Mononuclear cell (primary cell): ENCODE measurements around the gene HYKK. TPM values are rescaled to one million over a fixed set of nuclear protein-coding genes. Genes with fewer than 3 reads are reported as not detected.
"Not testable (repeated sequence)": the region's sequence is repeated elsewhere in the genome, so short reads cannot be mapped to it uniquely, and the experiment has no call there.

Experiments
- H3K27me3 ChIP-seq: 2 replicates; pipeline ENCODE4 v1.6.0; 2011; ENCODE audit warnings: low read length, control low read depth; ENCODE audit not compliant: insufficient read depth
- H3K4me1 ChIP-seq: 2 replicates; pipeline ENCODE4 v1.5.1; 2011; ENCODE audit warnings: mild to moderate bottlenecking, low read length, control low read depth; ENCODE audit not compliant: insufficient read depth
- H3K4me3 ChIP-seq: 2 replicates; pipeline ENCODE4 v1.5.1; 2011; ENCODE audit warnings: mild to moderate bottlenecking, low read length, moderate library complexity
- H3K9me3 ChIP-seq: 2 replicates; pipeline ENCODE4 v1.5.1; 2011; ENCODE audit warnings: low read depth, mild to moderate bottlenecking, control low read depth, low read length
- total RNA-seq: library from RNA; depleted of rRNA; stranded (reverse); fragments of >200 nt; gene quantifications from one replicate; pipeline ENCODE4 v1.2.3, GENCODE V29; 2012

Gene HYKK, protein sequence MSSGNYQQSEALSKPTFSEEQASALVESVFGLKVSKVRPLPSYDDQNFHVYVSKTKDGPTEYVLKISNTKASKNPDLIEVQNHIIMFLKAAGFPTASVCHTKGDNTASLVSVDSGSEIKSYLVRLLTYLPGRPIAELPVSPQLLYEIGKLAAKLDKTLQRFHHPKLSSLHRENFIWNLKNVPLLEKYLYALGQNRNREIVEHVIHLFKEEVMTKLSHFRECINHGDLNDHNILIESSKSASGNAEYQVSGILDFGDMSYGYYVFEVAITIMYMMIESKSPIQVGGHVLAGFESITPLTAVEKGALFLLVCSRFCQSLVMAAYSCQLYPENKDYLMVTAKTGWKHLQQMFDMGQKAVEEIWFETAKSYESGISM
- total RNA-seq, result 0.94 TPM

DNA sequence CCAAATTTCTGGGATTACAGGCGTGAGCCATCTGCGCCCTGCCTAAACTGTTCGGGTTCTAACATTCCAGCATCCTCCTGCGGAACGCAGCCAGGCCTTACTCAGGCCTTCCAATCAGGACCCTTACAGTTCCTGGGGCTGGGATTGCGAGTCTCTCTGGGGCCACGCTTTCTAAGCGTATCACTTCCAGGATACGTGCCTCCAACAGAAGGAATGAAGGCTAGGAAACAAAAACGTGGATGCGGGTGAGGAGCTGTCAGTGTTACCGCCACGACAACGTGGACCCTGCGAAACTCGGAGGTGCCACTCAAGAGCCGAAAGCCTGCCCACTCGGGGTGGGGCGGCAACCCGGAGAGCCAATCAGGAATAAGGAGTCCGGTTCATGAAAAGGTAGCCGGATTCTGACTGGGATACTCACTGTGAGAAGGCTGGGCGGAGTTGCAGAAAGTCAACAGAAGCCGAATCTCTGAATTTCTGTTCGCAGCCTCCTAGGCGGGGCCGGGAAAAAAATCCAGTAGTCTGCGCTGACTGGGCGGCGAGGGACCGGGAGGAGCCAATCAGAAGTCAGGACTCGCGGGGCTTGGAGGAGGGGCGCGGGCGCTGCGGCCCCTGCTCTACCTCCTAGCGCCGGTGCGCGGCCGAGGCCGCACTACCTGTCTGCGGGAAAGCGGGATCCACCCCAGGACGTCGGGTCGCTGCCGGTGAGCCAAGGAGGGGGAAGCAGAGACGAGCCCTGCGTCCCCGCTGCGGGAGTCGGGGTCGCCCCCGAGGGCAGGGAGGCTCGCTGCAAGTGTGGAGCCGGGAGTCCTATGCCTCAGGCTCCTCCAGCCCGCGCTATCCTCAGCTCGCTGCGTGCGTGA, at the start of gene HYKK:
HYKK (plus strand) TSS at position 607 of the 860 bp plus-strand sequence. CDS start 5,512 bp downstream, outside the sequence.
- peaks cover 17% of the 10 kb centered on the region for H3K4me1 ChIP-seq
- H3K4me3 ChIP-seq, result peak within 1 kb of the TSS; percentile 44
- H3K9me3 ChIP-seq, result no peaks in the 10 kb centered on the region
- H3K27me3 ChIP-seq, result peaks cover 25% of the 10 kb centered on the region

DNA sequence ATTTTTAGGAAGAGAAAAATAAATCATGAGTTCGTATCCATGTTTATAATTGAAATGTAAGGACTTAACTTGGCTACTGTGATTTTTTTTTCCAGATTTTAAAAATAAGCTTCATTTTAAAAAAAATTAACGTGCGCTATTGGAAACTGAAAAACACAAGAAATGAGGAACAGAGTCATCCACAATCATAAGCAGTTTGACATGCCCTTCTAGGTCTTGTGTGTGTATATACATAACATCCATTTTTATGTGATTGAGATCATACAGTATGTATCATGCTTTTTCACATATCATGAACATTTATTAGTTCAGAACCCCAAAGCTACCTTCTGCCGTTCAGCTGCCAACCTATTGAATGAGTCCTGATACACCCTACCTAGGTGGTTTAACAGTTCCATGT, 46.6 kb upstream of the HYKK start:
- no peaks in the 10 kb centered on the region for H3K9me3 ChIP-seq
- H3K27me3 ChIP-seq, result no peaks in the 10 kb centered on the region
- peaks cover 17% of the 10 kb centered on the region for H3K4me1 ChIP-seq
- no peak overlapping the region for H3K4me3 ChIP-seq

DNA sequence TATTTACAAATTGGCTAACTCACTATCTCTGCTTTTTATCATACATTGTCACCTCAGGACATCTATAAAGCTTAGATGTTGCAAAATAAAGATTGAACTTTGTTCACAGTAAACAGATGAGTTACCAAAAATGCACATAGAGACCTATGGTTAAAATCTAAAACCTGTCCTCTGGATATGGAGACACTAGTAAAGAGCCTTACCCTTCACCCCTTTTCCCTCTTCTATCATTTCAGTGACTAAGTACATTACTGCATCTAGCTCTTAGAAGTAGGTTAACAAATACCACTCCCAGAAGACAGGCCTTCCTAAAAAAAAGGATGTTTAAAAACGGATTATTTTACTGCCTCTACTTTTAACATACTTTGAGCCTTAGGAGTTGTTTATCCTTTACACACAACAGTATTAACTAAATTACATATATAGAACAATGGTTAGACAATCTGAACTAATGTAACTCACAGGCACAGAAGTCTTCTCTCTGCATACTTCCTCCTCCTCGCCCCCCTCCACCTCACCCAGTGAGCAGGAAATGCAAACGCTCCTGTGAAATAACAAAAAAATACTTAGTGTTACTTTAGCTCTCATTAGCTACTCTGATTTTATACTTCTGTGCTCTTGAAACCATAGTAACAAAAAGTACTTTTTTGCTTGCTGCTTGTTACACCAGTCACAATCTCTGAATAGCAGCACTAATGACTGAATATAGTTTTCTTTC, 46.0 kb upstream of the HYKK start:
- Histone ChIP-seq H3K4me3 (no peak overlapping the region), H3K9me3 (no peaks in the 10 kb centered on the region), H3K4me1 (peaks cover 11% of the 10 kb centered on the region), H3K27me3 (no peaks in the 10 kb centered on the region)

DNA sequence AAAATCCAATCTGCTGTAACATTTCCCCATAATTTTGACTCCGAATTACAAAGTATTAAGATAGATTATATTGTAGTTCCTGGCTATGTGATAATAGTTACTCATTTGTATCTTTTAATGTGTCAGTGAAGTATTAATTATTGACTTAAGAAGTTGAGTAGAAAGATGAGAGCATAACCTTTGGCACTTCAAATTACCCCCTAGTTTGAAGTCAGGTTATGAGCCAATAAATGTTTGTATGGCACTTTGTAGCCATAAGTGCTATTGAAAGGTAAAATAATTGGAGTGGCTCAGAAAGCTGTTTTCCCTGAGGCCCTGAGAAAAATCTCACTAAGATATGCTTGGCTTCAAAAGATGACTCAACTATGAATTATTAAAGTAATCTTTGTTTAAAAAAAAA, 38.3 kb upstream of the HYKK start:
- H3K4me3 ChIP-seq, result no peak overlapping the region
- H3K9me3 ChIP-seq, result no peaks in the 10 kb centered on the region
- no peaks in the 10 kb centered on the region for H3K27me3 ChIP-seq
- H3K4me1 ChIP-seq, result no peaks in the 10 kb centered on the region

DNA sequence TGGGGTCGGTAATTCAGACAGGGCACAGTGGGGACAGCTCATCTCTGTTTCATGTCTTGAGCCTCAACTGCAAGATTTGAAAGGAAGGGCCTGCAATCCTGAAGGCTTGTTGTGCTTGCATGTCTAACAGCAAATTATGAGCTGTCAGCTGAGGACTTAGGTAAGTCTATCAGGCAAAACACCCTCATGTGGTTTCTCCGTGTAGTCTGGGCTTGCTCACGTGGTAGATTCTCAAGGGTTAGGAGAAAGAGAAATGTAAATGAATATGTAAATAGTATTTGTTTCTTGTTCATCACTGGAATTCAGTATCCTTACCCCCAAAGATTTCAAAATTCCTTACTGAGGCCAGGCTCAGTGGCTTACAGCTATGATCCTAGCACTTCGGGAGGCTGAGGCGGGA, 30.1 kb upstream of the HYKK start:
- H3K27me3 ChIP-seq, result no peaks in the 10 kb centered on the region
- H3K4me3 ChIP-seq, result no peak overlapping the region
- no peaks in the 10 kb centered on the region for H3K4me1 ChIP-seq
- no peaks in the 10 kb centered on the region for H3K9me3 ChIP-seq

DNA sequence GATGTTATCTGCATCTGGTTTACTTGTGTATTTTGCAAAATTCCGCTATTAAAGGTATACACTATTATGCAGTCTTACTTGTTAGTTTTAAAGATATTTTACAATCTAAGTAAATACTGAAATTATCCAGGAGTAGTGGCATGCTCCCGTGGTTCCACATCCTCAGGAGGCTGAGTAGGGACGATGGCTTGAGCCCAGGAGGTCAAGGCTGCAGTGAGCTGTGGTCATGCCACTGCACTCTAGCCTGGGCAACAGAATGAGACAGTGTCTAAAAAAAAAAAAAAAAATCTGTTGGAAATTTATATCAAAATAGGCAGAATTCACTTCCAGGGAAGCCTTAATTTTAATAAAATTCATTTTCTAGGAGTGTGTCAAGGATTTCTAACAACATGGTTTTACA, 27.7 kb upstream of the HYKK start:
- Histone ChIP-seq H3K9me3 (no peaks in the 10 kb centered on the region), H3K4me1 (no peaks in the 10 kb centered on the region), H3K27me3 (no peaks in the 10 kb centered on the region), H3K4me3 (no peak overlapping the region)

DNA sequence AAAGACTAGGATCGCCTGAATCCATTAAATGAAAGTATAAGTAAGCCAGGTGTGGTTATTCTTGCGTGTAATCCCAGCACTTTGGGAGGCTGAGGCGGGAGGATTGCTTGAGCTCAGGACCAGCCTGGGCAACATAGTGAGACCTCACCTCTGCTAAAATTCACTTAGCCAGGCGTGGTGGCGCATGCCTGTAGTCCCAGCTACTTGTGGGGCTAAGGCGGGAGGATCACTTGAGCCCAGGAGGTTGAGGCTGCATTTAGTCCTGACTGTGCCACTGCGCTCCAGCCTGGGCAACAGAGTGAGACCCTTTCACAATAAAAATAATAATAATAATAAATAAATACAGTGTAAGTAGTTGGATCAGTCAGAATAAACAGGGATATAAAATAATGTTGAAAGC, 25.5 kb upstream of the HYKK start:
- no peaks in the 10 kb centered on the region for H3K9me3 ChIP-seq
- no peaks in the 10 kb centered on the region for H3K27me3 ChIP-seq
- no peaks in the 10 kb centered on the region for H3K4me1 ChIP-seq
- H3K4me3 ChIP-seq, result no peak overlapping the region

DNA sequence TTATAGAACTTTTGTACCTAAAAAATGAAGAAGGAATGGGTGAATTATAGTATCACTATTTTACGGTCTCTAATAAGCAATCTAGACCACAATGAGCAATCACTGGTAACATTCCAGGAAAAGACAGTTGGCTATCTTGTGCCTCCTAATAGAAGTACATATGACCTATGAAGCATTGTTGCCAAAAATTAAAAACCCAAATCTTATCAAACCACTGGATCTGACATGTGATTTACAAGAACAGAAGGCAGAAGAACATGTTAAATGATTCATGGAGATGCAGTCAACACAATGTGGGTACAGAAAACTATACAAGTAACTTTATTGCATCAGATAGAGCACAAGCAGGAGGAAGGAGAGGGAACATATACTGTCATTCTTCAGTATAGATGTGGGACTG, 14.5 kb upstream of the HYKK start:
- Histone ChIP-seq H3K4me1 (no peaks in the 10 kb centered on the region), H3K27me3 (no peaks in the 10 kb centered on the region), H3K4me3 (no peak overlapping the region), H3K9me3 (no peaks in the 10 kb centered on the region)

DNA sequence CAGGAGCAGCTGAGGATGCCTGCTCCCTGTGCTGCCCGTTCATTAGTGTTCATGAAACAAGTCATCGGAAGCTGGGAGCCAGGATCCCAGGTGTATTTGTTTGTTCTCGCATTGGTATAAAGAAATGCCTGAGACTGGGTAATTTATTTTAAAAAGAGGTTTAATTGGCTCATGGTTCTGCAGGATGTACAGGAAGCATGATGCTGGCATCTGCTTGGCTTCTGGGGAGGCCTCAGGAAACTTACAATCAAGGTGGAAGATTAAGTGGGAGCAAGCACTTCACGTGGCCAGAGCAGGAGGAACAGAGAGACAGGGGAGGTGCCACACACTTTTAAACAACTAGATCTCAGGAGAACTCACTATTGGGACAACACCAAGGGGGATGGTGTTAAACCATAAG, 5.5 kb upstream of the HYKK start:
- H3K9me3 ChIP-seq, result no peaks in the 10 kb centered on the region
- peaks cover 5% of the 10 kb centered on the region for H3K27me3 ChIP-seq
- H3K4me3 ChIP-seq, result no peak overlapping the region
- peaks cover 2% of the 10 kb centered on the region for H3K4me1 ChIP-seq

DNA sequence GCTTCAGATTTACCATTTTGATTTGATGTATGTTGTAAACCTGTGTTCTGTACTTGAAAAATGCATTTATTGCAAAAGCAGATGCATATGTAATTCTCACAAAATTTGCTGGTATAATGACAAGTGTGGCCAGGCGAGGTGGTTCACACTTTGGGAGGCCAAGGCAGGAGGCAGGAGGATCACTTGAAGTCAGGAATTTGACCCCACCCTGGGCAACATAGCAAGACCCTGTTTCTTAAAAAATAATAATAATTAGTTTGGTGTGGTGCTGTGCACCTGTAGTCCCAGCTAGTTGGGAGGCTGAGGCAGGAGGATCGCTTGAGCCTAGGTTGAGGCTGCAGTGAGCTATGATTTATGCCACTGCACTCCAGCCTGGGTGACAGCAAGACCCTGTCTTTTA, 4.7 kb upstream of the HYKK start:
- no peaks in the 10 kb centered on the region for H3K9me3 ChIP-seq
- H3K27me3 ChIP-seq, result peaks cover 9% of the 10 kb centered on the region
- no peak overlapping the region for H3K4me3 ChIP-seq
- H3K4me1 ChIP-seq, result peaks cover 9% of the 10 kb centered on the region

DNA sequence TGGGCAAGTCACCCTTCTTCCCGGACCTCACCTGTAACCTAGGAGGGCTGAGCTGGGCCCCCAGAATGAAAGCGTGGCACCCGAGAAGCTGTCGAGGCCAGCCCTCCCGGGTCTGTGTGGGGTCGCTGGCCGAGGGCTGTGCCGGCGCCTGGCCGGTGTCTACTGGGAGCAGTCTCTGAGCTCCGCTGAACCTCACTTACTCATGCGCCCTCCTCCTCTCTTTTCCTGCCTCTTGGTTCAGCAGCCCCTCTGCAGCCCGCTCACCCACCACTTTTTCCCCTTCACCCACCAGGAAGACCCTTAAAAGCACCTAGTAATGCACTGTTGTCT, 419 bp downstream of the HYKK start:
- Histone ChIP-seq H3K4me1 (peaks cover 17% of the 10 kb centered on the region), H3K9me3 (no peaks in the 10 kb centered on the region), H3K4me3 (peak overlapping the region; percentile 44), H3K27me3 (peaks cover 25% of the 10 kb centered on the region)

DNA sequence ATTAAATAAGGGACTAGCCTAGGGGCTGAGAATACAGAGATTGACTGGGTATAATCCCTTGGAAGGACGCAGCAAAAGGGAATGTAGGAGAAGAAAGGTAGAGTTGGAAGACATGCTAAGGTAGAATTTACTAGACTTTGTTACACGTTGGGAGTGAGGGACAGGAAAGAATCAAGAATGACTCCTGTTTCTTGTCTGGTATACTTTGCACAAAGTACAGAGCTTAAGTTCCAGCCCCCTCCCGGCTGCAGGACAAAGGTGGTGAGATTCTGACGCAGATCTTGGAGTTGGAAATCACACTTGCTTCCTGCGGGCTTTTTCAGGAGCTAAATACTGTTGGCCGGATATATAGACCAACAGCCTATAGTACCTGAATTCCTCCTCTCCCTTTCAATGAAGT, 895 bp downstream of the HYKK start:
- Histone ChIP-seq H3K4me1 (peaks cover 17% of the 10 kb centered on the region), H3K9me3 (no peaks in the 10 kb centered on the region), H3K27me3 (peaks cover 25% of the 10 kb centered on the region), H3K4me3 (no peak overlapping the region)

DNA sequence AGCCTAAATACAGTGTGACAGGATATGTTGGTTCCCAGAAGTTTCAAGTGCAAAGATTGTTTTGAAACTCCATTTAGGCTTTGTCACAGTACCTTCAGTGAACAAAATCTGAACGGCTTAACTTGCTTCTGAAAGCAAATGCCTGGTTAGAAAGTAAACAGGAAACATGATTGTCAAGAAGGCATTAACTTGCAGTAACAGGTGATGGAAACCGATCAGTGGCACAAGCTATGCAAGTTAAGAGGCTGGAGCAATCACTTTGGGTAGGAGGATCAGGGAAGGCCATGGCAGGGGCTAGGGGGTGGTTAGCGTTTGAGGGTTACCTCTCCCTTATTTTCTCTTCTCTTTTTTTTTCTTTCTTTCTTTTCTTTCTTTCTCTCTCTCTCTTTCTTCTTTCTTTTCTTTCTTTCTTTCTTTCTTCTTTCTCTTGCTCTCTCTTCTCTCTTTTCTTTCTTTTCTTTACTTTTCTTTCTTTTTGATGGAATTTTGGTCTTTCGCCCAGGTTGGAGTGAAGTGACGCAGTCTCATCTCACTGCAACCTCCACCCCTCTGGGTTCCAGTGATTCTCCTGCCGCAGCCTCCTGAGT, 2.4 kb downstream of the HYKK start:
- Histone ChIP-seq H3K4me3 (no peak overlapping the region), H3K9me3 (no peaks in the 10 kb centered on the region), H3K4me1 (peaks cover 17% of the 10 kb centered on the region), H3K27me3 (peaks cover 25% of the 10 kb centered on the region)

DNA sequence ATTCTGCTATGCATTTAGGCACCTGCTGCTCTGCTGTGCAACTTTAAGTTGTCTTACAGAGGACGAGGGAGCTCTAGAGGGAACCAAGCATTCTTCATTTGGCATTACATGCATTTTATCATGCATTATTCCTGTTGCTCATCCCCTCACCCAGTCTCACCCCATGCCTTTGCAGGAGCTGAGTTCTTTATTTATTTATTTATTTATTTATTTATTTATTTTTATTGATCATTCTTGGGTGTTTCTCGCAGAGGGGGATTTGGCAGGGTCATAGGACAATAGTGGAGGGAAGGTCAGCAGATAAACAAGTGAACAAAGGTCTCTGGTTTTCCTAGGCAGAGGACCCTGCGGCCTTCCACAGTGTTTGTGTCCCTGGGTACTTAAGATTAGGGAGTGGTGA, 12.7 kb downstream of the HYKK start:
- H3K9me3 ChIP-seq, H3K27me3 ChIP-seq, H3K4me3 ChIP-seq, H3K4me1 ChIP-seq: not testable (repeated sequence)

DNA sequence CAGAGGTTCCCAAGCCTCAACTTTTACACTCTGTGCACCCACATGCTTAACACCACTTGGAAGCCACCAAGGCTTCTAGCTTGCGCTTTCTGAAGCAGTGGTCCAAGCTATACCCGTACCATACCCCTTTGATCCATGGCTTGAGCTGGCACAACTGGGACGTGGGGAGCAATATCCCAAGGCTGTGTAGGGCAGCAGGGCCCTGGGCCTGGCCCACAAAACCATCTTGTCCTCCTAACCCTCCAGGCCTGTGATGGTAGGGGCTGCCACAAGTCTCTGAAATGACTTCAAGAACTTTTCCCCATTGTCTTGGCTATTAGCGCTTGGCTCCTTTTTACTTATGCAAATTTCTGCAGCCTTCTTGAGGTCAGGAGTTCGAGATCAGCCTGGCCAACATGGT, 16.9 kb downstream of the HYKK start:
- no peaks in the 10 kb centered on the region for H3K27me3 ChIP-seq

More for the DNA sequence above, 16.9 kb downstream of the HYKK start:
- Histone ChIP-seq H3K9me3 (no peaks in the 10 kb centered on the region), H3K4me3 (no peak overlapping the region), H3K4me1 (no peaks in the 10 kb centered on the region)
